Measurements from ENCODE around the gene MID2. TPM values are rescaled to one million over a fixed set of nuclear protein-coding genes. Genes with fewer than 3 reads are reported as not detected.

Gene MID2
- total and polyA plus RNA-seq, 2 donors from 2014 or later = 2.7 to 16.5 TPM

- intact Hi-C loops (cut with DNase I) = no loop called here
- TF ChIP-seq CTCF (IDR thresholded peaks at IDR 0.05; ENCODE audit: borderline replicate concordance, extremely low read depth, insufficient read depth) = no peak
- Histone ChIP-seq H3K36me3 (ENCODE audit: control insufficient read depth in 2 of 3, insufficient read depth in 3 of 3, low read length in 3 of 3) (no peaks in the 10 kb centered on the region), H3K9ac (ENCODE audit: low read length in 3 of 3) (peak overlapping the region; percentile 11 to 82 (median 18)), H3K27me3 (ENCODE audit: control insufficient read depth, insufficient read depth, low read length) (no peaks in the 10 kb centered on the region), H3K4me1 (ENCODE audit: control insufficient read depth in 2 of 3, insufficient read depth in 2 of 3, low read depth in 1 of 3, low read length in 3 of 3) (peaks cover 0 to 5% (median 0%) of the 10 kb centered on the region in 3 donors), H3K9me3 (ENCODE audit: control insufficient read depth in 2 of 3, insufficient read depth in 1 of 3, low read length in 3 of 3) (no peaks in the 10 kb centered on the region), H3K27ac (ENCODE audit: low read depth in 2 of 2, low read length in 2 of 2) (peak overlapping the region; percentile 84 to 85), H3K4me3 (ENCODE audit: low read length in 3 of 3) (peak overlapping the region; percentile 39 to 63 (median 41))
- FAIRE-seq (no peak), DNase-seq (peak; percentile 59 to 78 (median 66))
Observed at GRCh38 chrX:107826238-107827029, 768 bp downstream of the MID2 start.

- no peak for TF ChIP-seq CTCF (IDR thresholded peaks at IDR 0.05; ENCODE audit: borderline replicate concordance, extremely low read depth, insufficient read depth)
- H3K27ac ChIP-seq (ENCODE audit: low read depth in 2 of 2, low read length in 2 of 2) = peak overlapping the region; percentile 68 to 85
- no peaks in the 10 kb centered on the region for H3K27me3 ChIP-seq (ENCODE audit: control insufficient read depth, insufficient read depth, low read length)
- H3K4me3 ChIP-seq (ENCODE audit: low read length in 3 of 3) = peak overlapping the region; percentile 39 to 63 (median 41)
- peak overlapping the region; percentile 11 to 82 (median 18) for H3K9ac ChIP-seq (ENCODE audit: low read length in 3 of 3)
- DNase-seq (peak in 1 of 5 donors; percentile 2), FAIRE-seq (no peak)
- peaks cover 0 to 5% (median 0%) of the 10 kb centered on the region in 3 donors for H3K4me1 ChIP-seq (ENCODE audit: control insufficient read depth in 2 of 3, insufficient read depth in 2 of 3, low read depth in 1 of 3, low read length in 3 of 3)
- intact Hi-C loops (cut with DNase I) = no loop called here
- H3K9me3 ChIP-seq (ENCODE audit: control insufficient read depth in 2 of 3, insufficient read depth in 1 of 3, low read length in 3 of 3) = no peaks in the 10 kb centered on the region
- H3K36me3 ChIP-seq (ENCODE audit: control insufficient read depth in 2 of 3, insufficient read depth in 3 of 3, low read length in 3 of 3) = no peaks in the 10 kb centered on the region
Observed at GRCh38 chrX:107827030-107827831, 1.6 kb downstream of the MID2 start.

GRCh38 chrX:107827852-107828251, 2.2 kb downstream of the MID2 start:
- TF ChIP-seq CTCF (IDR thresholded peaks at IDR 0.05; ENCODE audit: borderline replicate concordance, extremely low read depth, insufficient read depth) = no peak
- FAIRE-seq = no peak

More at GRCh38 chrX:107827852-107828251, 2.2 kb downstream of the MID2 start:
- H3K4me3 ChIP-seq (ENCODE audit: low read length in 3 of 3) = no peak overlapping the region
- H3K9ac ChIP-seq (ENCODE audit: low read length in 3 of 3) = no peak overlapping the region
- no peaks in the 10 kb centered on the region for H3K9me3 ChIP-seq (ENCODE audit: control insufficient read depth in 2 of 3, insufficient read depth in 1 of 3, low read length in 3 of 3)
- H3K36me3 ChIP-seq (ENCODE audit: control insufficient read depth in 2 of 3, insufficient read depth in 3 of 3, low read length in 3 of 3) = no peaks in the 10 kb centered on the region
- no peak for DNase-seq
- no peaks in the 10 kb centered on the region for H3K27me3 ChIP-seq (ENCODE audit: control insufficient read depth, insufficient read depth, low read length)
- peaks cover 0 to 5% (median 0%) of the 10 kb centered on the region in 3 donors for H3K4me1 ChIP-seq (ENCODE audit: control insufficient read depth in 2 of 3, insufficient read depth in 2 of 3, low read depth in 1 of 3, low read length in 3 of 3)
- intact Hi-C loops (cut with DNase I) = no loop called here
- no peak overlapping the region for H3K27ac ChIP-seq (ENCODE audit: low read depth in 2 of 2, low read length in 2 of 2)

Measured in kidney (tissue), 14 donors.